GM18499 (cell line): ENCODE measurements around the gene SLC9A8.

Experiments
- ATAC-seq: cut with Tn5 transposase; IDR thresholded peaks from one replicate; pipeline ENCODE4 v1.9.1; 2021; ENCODE audit warnings: moderate number of reproducible peaks; ENCODE audit not compliant: insufficient read depth, unreplicated experiment

SLC9A8 gene

GRCh38 chr20:49810491-49811190 lies 2.0 kb upstream of the SLC9A8 start:
- no peak for ATAC-seq

- no peak for ATAC-seq
Observed at GRCh38 chr20:49811825-49812506, 662 bp upstream of the SLC9A8 start.

GRCh38 chr20:49813305-49813974 lies 812 bp downstream of the SLC9A8 start:
- ATAC-seq: no peak

GRCh38 chr20:49814057-49814694 lies 1.5 kb downstream of the SLC9A8 start:
- no peak for ATAC-seq

- no peak for ATAC-seq
Observed at GRCh38 chr20:49818816-49819215, 6.2 kb downstream of the SLC9A8 start.

GRCh38 chr20:49819702-49820101 lies 7.1 kb downstream of the SLC9A8 start:
- no peak for ATAC-seq

- ATAC-seq: no peak
Observed at GRCh38 chr20:49821381-49821780, 8.8 kb downstream of the SLC9A8 start.

GRCh38 chr20:49821870-49822331 lies 9.3 kb downstream of the SLC9A8 start:
- ATAC-seq: no peak

GRCh38 chr20:49823152-49823847 lies 10.7 kb downstream of the SLC9A8 start:
- no peak for ATAC-seq

- ATAC-seq: no peak
Observed at GRCh38 chr20:49824206-49824605, 11.6 kb downstream of the SLC9A8 start.

GRCh38 chr20:49825521-49826033 lies 12.9 kb downstream of the SLC9A8 start:
- ATAC-seq: no peak

GRCh38 chr20:49831022-49831769 lies 18.6 kb downstream of the SLC9A8 start:
- ATAC-seq: no peak

- no peak for ATAC-seq
Observed at GRCh38 chr20:49831770-49832631, 19.4 kb downstream of the SLC9A8 start.

- ATAC-seq: no peak
Observed at GRCh38 chr20:49832632-49833327, 20.2 kb downstream of the SLC9A8 start.

GRCh38 chr20:49833483-49833882 lies 20.9 kb downstream of the SLC9A8 start:
- ATAC-seq: no peak

- ATAC-seq: no peak
Observed at GRCh38 chr20:49835031-49835430, 22.4 kb downstream of the SLC9A8 start.

- no peak for ATAC-seq
Observed at GRCh38 chr20:49838546-49838945, 25.9 kb downstream of the SLC9A8 start.

- ATAC-seq: no peak
Observed at GRCh38 chr20:49843139-49843538, 30.5 kb downstream of the SLC9A8 start.
